Activated T-cell treated with anti-CD3 and anti-CD28 coated beads, Interleukin-2, amount 50 U/mL, for 24 hours (primary cell): ENCODE results near the gene C18orf63.

Source experiments
- DNase-seq: peaks from one replicate; pipeline ENCODE4 v3.0.0-alpha.2; 2020
- H3K27ac Mint-ChIP-seq: 2 replicates; pipeline ENCODE4 v1.8.0; 2020; ENCODE audit warnings: mild to moderate bottlenecking, mixed read lengths
- H3K27me3 Mint-ChIP-seq: 2 replicates; pipeline ENCODE4 v1.8.0; 2020; ENCODE audit warnings: mixed read lengths
- H3K36me3 Mint-ChIP-seq: 2 replicates; pipeline ENCODE4 v1.8.0; 2020; ENCODE audit warnings: low read depth, mixed read lengths
- H3K4me1 Mint-ChIP-seq: 2 replicates; pipeline ENCODE4 v1.8.0; 2020; ENCODE audit warnings: low read depth, mixed read lengths
- H3K4me3 Mint-ChIP-seq: 2 replicates; pipeline ENCODE4 v1.8.0; 2020; ENCODE audit warnings: mild to moderate bottlenecking, moderate library complexity, mixed read lengths
- H3K9me3 Mint-ChIP-seq: 2 replicates; pipeline ENCODE4 v1.8.0; 2020; ENCODE audit warnings: mixed read lengths

The C18orf63 gene

DNA sequence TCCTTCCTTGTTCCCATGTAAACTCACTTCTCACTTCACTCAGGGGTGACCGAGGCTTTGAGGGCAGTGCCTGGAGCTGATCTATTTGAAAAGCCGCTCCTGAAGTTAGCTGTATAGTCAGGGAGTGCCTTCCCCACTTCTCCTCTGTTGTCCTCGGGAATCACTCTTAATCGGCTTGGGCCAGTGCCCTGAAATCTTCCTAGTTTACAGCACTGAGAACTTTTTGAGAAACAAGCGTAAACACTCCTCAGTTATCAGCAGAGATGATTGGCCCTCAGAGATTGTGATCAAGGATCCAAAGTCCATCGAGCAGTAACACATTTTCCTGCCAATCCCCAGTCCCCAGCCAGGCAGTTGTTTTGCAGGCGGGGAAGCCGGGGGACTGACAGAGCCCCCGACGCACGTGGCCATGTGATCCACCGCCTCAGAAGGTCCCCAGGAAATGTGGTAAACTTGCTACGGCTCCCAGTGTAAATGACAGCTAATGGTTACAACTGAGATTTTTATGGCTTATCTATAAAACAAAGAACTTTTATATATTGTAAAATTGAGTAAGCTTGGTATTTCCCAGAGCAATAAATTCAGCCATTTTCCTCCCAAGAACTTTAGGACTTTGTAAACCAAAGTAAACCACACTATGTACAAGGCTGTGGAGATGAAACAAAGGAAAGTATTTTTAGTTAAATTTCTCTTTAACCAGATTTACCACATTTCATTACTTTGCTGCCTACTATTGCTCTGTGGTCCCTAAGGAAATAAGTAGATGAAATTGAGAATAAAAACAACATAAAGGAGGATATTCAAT is 53.5 kb downstream of the C18orf63 start:
- Mint-ChIP-seq H3K9me3 (no peaks in the 10 kb centered on the region), H3K4me1 (peaks cover 47% of the 10 kb centered on the region), H3K4me3 (no peak overlapping the region), H3K27me3 (peaks cover 4% of the 10 kb centered on the region), H3K27ac (no peak overlapping the region), H3K36me3 (no peaks in the 10 kb centered on the region)
- no peak for DNase-seq

DNA sequence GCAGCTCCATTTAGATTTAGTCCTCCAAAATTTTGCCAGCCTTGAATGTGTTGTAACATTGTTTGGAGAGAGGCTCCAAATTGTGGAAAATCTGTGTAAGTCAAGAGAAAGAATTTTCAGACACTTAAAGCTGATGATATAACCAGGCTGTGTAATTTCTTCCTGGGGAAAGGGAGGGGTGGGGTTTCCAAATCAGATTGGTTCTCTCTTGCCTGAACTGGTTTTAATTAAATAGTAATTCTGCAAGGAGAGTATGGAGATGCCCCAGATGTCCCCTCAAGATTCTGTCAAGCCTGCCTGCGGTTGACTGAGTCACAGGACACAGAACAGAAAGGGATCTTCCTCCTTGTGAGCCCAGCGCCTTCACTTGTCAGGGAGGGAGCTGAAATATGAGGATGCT is 54.5 kb downstream of the C18orf63 start:
- Mint-ChIP-seq H3K4me1 (peaks cover 50% of the 10 kb centered on the region), H3K27me3 (peaks cover 4% of the 10 kb centered on the region), H3K27ac (no peak overlapping the region), H3K36me3 (no peaks in the 10 kb centered on the region), H3K4me3 (no peak overlapping the region), H3K9me3 (no peaks in the 10 kb centered on the region)
- no peak for DNase-seq

- H3K27ac Mint-ChIP-seq, result no peak overlapping the region
- H3K4me1 Mint-ChIP-seq, result peaks cover 73% of the 10 kb centered on the region
- no peak overlapping the region for H3K4me3 Mint-ChIP-seq
- DNase-seq, result no peak
- peaks cover 4% of the 10 kb centered on the region for H3K27me3 Mint-ChIP-seq
- no peaks in the 10 kb centered on the region for H3K36me3 Mint-ChIP-seq
- H3K9me3 Mint-ChIP-seq, result no peaks in the 10 kb centered on the region
These were observed 57.8 kb downstream of the C18orf63 start for GRCh38 chr18:74373428-74373827.

GRCh38 chr18:74375999-74376398 is 60.4 kb downstream of the C18orf63 start:
- H3K4me1 Mint-ChIP-seq, result peaks cover 58% of the 10 kb centered on the region
- no peaks in the 10 kb centered on the region for H3K36me3 Mint-ChIP-seq
- H3K4me3 Mint-ChIP-seq, result no peak overlapping the region
- DNase-seq, result no peak
- no peak overlapping the region for H3K27ac Mint-ChIP-seq
- no peaks in the 10 kb centered on the region for H3K9me3 Mint-ChIP-seq
- no peaks in the 10 kb centered on the region for H3K27me3 Mint-ChIP-seq

GRCh38 chr18:74376523-74376922 is 60.9 kb downstream of the C18orf63 start:
- no peaks in the 10 kb centered on the region for H3K27me3 Mint-ChIP-seq
- no peak for DNase-seq
- H3K4me3 Mint-ChIP-seq, result no peak overlapping the region
- peaks cover 53% of the 10 kb centered on the region for H3K4me1 Mint-ChIP-seq
- H3K36me3 Mint-ChIP-seq, result no peaks in the 10 kb centered on the region
- H3K27ac Mint-ChIP-seq, result no peak overlapping the region
- H3K9me3 Mint-ChIP-seq, result no peaks in the 10 kb centered on the region

DNA sequence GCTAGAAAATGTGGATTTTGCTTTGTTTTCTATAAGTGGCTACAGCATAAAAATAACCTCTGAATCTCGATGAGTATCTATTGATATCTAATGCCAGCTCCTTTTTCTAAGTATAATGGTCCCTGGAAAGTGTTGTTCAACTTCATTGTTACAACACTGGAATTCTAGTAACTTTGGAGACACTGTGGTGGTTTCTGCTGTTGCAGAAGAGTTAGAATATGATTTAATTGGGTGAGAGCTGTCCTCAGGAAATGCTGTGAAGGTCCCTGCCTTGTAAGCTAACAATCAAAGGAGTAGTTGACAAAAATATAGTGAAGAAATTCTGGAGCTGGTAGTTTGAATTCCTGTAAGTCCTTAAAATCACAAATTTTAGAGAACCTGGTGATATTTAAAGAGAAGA is 62.1 kb downstream of the C18orf63 start:
- H3K4me3 Mint-ChIP-seq, result no peak overlapping the region
- peak overlapping the region; percentile 51 for H3K27ac Mint-ChIP-seq
- DNase-seq, result no peak
- H3K4me1 Mint-ChIP-seq, result peaks cover 45% of the 10 kb centered on the region
- no peaks in the 10 kb centered on the region for H3K36me3 Mint-ChIP-seq
- no peaks in the 10 kb centered on the region for H3K9me3 Mint-ChIP-seq
- no peaks in the 10 kb centered on the region for H3K27me3 Mint-ChIP-seq

GRCh38 chr18:74378179-74378682 is 62.6 kb downstream of the C18orf63 start:
- H3K27ac Mint-ChIP-seq, result peak overlapping the region; percentile 51
- H3K9me3 Mint-ChIP-seq, result no peaks in the 10 kb centered on the region
- H3K27me3 Mint-ChIP-seq, result no peaks in the 10 kb centered on the region
- no peaks in the 10 kb centered on the region for H3K36me3 Mint-ChIP-seq
- peaks cover 43% of the 10 kb centered on the region for H3K4me1 Mint-ChIP-seq
- H3K4me3 Mint-ChIP-seq, result no peak overlapping the region
- DNase-seq, result no peak

- DNase-seq, result no peak
- Mint-ChIP-seq H3K36me3 (no peaks in the 10 kb centered on the region), H3K4me3 (no peak overlapping the region), H3K4me1 (peaks cover 25% of the 10 kb centered on the region), H3K27me3 (no peaks in the 10 kb centered on the region), H3K27ac (no peak overlapping the region), H3K9me3 (no peaks in the 10 kb centered on the region)
These were observed 65.3 kb downstream of the C18orf63 start for GRCh38 chr18:74380916-74381315.

DNA sequence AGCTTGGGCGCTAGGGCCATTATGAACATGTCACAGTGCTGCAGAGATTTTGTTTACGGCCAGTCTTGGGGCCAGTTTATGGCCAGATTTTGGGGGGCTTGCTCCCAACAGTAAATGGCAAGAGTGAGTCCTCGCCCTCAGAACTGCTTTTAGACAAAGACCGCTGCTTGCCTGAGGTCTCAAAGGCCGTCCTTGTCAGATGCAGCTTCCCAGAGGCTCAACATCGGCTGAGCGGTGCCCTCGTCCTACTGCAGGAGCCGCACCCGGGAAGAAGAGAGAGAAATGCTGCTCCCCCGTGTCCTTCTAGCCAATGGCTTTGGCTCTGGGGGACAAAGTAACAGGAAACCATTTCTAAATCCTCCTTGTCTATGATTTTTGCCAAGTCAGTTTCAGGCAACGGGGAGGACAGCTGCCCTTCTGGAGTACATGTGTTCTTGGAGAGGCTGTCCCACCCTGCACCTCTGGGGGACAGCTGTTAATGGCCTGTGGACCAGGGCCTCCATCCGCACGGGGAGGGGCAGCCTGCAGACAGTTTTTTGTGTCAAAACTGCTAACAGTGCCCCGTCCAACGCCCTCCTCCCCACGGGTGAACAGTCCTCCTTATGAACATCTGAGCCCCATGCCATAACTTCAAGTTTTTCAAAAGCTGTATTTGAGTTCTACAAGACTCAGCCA is 66.1 kb downstream of the C18orf63 start:
- Mint-ChIP-seq H3K27me3 (no peaks in the 10 kb centered on the region), H3K27ac (no peak overlapping the region), H3K4me1 (peaks cover 17% of the 10 kb centered on the region), H3K4me3 (no peak overlapping the region), H3K36me3 (no peaks in the 10 kb centered on the region), H3K9me3 (no peaks in the 10 kb centered on the region)
- DNase-seq, result no peak

DNA sequence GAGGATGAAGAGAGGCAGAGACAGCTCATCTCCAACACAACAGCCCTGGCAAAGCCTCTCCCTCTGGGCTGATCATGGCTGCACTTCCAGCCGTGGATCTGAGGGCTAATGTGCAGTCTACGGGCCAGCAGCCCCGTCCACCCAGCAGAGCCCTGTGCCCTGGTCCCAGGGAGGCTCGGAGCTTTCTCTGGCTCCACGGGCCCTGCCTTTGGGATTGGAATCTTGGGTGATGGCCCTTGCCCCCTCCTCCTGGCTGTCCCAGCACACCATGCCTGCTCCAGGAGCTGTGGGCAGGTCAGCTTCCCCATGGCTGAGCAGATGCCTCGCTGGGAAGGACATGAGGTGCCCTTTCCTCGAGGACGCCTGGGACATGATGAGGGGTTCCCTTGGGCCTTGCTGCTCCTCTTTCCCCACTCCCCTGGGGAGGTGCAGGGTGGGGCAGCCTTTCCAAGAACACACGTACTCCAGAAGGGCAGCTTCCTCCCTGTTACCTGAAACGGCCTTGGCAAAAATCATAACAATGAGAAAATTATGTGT is 66.9 kb downstream of the C18orf63 start:
- H3K4me1 Mint-ChIP-seq, result peaks cover 14% of the 10 kb centered on the region
- no peak overlapping the region for H3K27ac Mint-ChIP-seq
- DNase-seq, result no peak
- no peaks in the 10 kb centered on the region for H3K27me3 Mint-ChIP-seq
- no peaks in the 10 kb centered on the region for H3K36me3 Mint-ChIP-seq
- no peaks in the 10 kb centered on the region for H3K9me3 Mint-ChIP-seq
- no peak overlapping the region for H3K4me3 Mint-ChIP-seq

DNA sequence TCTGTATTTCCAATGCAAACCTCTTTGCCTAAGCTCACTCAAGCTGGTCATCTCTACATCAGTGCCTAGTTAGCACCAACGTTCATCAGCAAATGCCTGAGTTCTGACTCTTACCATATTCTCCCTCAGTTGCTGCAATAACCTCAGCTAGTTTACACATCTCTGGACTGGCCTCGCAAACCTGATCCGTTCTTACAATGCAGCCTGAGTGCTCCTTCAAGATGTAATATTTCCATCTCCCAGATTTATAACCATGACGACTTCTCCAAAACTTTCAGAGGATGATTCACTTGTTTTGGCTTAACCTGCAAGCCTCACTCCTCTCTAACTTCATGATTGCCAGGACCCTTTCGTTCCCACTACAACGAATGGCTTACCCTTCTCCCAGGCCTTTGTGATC is 71.7 kb downstream of the C18orf63 start:
- Mint-ChIP-seq H3K9me3 (no peaks in the 10 kb centered on the region), H3K27ac (no peak overlapping the region), H3K4me1 (peaks cover 20% of the 10 kb centered on the region), H3K36me3 (no peaks in the 10 kb centered on the region), H3K4me3 (no peak overlapping the region), H3K27me3 (no peaks in the 10 kb centered on the region)
- DNase-seq, result no peak

DNA sequence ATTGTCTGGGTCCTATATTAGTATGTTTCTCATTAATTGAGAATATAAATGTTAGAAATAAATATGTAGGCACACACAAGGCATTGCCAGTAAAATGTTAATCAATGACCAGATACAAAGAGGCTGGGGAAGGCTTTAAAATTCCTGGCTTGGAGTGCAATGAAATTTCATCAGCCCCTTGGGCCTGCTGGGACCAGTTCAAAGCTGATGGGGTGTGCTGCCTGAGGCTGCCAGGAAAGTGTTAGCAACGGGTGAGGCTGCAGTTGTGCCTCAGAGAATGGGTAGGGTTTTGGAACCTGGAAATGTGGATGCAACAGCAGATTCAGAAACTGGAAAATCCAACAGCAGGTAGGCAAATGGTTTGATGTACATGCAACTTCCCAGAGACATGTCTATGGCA is 72.6 kb downstream of the C18orf63 start:
- no peak overlapping the region for H3K27ac Mint-ChIP-seq

GRCh38 chr18:74389171-74389927 is 73.7 kb downstream of the C18orf63 start:
- Mint-ChIP-seq H3K4me3 (no peak overlapping the region), H3K9me3 (no peaks in the 10 kb centered on the region), H3K36me3 (no peaks in the 10 kb centered on the region), H3K27me3 (no peaks in the 10 kb centered on the region), H3K27ac (no peak overlapping the region), H3K4me1 (peaks cover 20% of the 10 kb centered on the region)
- DNase-seq, result no peak

More for the DNA sequence above, 72.6 kb downstream of the C18orf63 start:
- no peaks in the 10 kb centered on the region for H3K36me3 Mint-ChIP-seq
- H3K4me1 Mint-ChIP-seq, result peaks cover 20% of the 10 kb centered on the region
- H3K9me3 Mint-ChIP-seq, result no peaks in the 10 kb centered on the region
- H3K27me3 Mint-ChIP-seq, result no peaks in the 10 kb centered on the region
- no peak overlapping the region for H3K4me3 Mint-ChIP-seq
- no peak for DNase-seq

DNA sequence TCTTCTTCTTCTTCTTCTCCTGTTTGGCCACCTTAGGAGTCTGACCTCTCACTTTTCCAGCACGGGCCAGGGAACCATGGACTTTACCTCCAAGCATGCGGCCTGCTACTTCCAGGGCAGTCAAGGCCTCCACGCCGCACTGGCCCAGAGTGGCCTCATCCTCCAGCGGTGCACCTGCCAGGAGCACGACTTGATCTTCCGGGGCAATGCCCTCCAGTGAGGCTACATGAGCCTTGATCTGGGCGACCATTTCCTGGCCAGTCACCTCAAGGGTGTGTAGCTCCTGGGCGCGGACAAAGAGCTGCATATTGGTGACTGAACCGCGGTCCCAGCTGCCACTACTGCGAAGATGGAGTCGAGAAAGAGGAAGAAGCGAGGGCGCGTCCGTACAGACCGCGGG is 74.4 kb downstream of the C18orf63 start:
- no peak for DNase-seq
- Mint-ChIP-seq H3K4me3 (no peak overlapping the region), H3K4me1 (peaks cover 21% of the 10 kb centered on the region), H3K36me3 (no peaks in the 10 kb centered on the region), H3K27ac (no peak overlapping the region), H3K9me3 (no peaks in the 10 kb centered on the region), H3K27me3 (no peaks in the 10 kb centered on the region)
